Stimulated activated CD8-positive, alpha-beta memory T cell treated with anti-CD3 and anti-CD28 coated beads, Interleukin-2, amount 100 ng/mL, for 48 hours (primary cell): ENCODE measurements around the gene SOHLH1.

Source experiments
- DNase-seq, 2 donors: peaks; one replicate each; pipeline ENCODE4 v3.0.0-alpha.2; 2020; ENCODE audit warnings: low read depth in 2 of 2

The SOHLH1 gene

DNA sequence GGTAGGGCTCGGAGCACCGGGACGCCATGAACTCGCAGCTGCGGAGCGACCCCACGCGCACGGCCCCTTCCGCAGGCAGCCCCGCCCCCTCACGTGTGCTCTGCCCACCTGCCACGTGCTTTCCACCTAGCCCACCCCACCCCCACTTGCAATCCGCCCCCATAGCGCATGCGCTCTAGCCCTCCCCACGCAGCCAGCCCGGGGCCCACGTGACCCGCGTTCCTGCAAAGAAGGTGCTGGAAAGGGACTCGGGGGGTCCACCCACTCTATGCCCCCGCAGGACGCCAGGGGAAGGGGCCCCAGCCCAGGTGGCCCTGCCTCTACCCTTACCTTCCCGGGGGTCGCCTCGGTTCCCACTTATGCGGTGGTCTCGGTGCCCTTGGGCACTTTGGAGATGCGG, at the start of gene SOHLH1:
SOHLH1 (minus strand) TSS at position 42 of the 400 bp plus-strand sequence; CDS start at position 28, 14 bp downstream.
- DNase-seq, result no peak

DNA sequence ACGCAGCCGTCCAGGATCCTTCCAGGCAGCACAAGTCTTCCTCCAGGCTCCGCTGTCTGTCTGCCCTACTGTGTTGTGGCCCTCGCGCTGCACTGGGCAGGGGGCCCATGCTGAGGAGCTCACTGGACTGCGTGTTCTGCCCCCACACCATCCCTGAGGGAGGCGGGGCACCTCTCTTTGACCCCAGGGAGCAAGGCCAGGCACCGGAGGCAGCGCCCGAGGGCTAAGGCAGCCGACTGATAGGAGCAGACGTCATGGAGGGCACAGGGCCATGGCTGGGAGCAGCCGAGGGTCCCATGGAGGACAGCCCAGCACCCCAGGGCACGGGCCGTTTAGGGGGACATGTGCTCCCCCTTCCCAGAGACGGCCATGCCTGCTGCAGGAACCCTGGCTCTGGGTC, 49.4 kb upstream of the SOHLH1 start:
- no peak for DNase-seq

DNA sequence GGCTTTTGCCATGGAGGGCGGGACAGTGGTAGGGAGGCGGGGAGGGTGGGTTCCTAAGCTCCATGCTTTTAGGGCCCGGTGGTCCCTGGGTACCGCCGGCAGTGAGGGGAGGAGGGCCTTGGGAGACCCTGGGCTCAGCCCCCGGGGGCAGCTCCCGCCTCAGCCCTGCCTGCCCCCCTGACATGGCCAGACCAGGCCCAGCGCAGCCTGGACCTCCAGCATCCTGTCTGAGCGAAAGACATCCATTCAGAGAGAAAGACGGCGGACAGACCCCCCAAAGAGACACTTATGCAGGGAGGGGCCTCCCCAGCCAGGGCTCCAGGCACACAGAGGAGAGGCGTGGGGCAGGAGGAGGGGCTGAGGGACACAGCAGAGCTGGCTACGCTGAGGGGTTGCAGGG, 48.0 kb upstream of the SOHLH1 start:
- no peak for DNase-seq

DNA sequence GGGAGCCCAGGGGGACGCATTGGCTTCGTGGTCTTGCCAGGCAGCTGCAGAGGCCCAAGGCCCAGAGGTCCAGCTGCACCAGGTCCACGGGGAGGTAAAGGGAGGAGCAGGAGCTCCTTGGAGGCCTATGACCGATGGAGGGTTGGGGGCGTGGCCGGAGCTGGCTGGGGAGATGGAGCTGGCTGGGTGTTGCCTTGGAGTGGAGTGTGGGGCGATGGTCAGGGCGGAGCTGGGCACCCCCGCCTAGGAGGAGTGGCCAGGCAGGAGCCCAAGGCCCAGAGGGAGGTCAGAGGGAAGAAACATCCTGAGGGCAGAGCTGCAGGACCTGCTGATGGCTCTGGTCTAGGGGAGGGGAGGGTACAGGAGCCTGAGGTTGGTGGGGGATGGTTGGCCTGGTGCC, 47.3 kb upstream of the SOHLH1 start:
- DNase-seq, result no peak

GRCh38 chr9:135745686-135746324, 46.5 kb upstream of the SOHLH1 start:
- no peak for DNase-seq

DNA sequence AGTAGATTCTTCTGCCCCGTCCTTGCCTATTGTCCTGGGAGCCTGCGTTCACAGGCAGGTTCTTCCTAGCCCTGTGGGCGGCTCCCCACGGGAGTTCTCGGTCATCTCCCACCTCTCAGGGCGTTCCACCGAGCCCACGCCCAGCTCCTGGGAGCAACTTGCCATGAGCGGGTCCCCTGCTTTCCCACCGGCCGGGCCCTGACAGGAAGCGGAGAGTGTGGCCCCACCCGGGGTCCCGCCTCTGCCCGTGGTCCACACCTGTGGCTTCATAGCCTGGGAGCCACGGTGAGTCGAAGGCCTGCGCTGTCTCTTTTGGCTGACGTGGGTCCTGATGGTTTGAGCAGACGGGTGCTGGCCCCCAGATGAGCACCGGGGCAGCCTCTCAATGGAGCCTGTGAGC, 45.9 kb upstream of the SOHLH1 start:
- DNase-seq, result no peak

DNA sequence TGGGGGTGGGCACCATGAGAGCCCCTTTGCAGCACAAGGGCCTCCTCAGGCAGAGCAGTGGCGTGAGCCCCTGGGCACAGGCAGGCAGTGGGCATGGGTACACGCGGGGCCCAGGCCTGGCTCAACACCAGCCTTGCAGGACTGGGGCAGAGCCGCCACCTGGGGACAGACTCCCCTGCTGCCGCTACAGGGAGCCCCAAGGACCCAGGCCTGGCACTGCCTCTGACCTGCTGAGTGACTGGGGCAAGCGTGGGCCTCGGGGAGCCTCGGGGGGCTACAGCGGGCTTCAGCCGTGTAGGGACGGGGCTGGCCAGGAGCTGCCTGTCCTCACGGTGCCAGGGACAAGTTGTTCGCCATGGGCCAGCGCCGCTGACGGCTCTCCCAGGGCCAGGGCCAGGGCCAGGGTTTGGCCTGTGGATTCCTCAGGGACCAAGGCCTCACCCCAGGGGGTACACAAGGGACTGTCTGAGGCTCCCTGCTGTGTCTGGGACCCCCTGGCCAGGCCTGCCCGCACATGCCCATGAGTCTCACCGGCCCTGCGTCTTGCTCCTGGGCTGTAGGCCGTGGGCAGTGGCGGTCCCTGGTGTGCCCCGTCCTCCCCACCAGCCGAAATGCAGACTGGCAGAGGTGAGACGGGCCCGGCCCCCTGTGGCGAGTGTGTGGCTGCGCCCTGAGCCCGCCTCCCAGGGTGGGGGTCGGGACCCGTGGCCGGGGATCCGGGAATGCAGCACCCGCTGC, 45.2 kb upstream of the SOHLH1 start:
- no peak for DNase-seq

DNA sequence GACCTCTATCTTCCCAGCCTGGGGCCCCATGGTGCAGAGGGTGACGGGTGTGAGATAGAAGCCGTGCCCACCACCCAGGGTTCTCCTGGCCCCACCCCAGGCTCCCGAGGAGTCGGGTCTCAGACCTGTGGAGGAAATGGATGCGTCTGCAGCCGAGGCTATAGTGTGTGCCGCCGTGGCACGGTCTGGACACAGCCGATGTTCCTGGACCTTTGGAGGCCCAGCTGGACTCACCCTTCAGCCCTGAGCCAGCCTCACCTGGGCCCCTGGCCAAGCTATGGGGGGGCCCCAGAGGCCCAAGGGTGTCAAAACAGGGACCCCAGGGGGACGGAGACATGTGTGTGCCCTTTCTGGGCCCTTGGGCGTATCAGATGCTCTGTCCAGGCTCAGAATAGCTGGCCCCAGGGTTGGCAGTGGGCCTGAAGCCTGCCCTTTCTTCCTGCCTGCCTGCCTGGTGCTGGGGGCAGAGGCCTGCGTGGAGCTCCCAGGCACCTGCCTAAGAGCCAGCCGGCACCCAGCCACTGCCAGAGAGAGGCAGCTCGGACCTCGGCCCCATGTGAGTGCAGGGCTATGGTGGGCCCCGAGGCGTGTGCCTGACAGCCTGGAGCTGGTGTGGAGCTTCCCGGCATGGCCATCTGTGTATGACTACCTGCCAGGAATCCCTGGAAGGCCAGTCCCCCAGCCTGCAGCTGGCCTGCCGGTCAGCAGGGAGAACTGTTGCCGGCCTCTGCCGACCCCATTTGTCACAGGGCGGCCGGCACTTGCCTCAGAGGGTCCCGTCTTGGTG, 44.5 kb upstream of the SOHLH1 start:
- DNase-seq, result no peak

- DNase-seq, result no peak
These were observed 43.7 kb upstream of the SOHLH1 start for GRCh38 chr9:135743021-135743420.

GRCh38 chr9:135741276-135742219, 42.3 kb upstream of the SOHLH1 start:
- no peak for DNase-seq

GRCh38 chr9:135739271-135740220, 40.3 kb upstream of the SOHLH1 start:
- no peak for DNase-seq

GRCh38 chr9:135737840-135738521, 38.7 kb upstream of the SOHLH1 start:
- DNase-seq, result no peak

GRCh38 chr9:135736979-135737839, 37.9 kb upstream of the SOHLH1 start:
- no peak for DNase-seq

DNA sequence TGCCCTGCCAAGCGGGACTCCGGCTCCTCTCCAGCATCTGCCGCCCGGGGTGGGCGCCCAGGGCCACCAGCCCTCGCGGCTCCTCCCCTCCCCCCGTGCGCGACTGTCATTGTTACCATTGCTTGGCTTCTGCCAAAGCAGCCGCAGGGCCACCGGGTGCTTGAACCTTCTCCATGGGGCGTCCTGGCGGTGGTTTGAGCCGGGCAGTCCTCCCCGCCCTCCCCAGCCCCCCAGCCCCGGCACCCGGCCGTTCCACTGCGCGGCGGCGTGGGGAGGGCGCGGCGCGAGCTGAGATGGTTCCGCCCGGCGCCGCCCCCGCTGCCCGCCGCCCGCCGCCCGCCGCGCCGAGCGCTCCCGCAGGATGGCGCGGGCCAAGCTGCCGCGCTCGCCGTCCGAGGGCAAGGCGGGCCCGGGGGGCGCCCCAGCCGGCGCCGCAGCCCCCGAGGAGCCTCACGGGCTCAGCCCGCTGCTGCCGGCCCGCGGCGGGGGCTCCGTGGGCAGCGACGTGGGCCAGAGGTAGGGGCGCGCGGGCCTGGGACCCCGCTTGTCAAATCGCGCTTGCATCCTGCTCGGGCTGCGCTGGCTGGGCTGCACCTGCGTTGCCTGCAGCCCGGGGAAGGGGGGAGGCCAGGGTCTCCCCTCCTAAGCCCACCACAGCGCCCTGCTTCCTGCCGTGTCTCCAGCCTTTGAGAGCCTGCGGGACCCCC, 37.1 kb upstream of the SOHLH1 start:
- DNase-seq, result no peak

DNA sequence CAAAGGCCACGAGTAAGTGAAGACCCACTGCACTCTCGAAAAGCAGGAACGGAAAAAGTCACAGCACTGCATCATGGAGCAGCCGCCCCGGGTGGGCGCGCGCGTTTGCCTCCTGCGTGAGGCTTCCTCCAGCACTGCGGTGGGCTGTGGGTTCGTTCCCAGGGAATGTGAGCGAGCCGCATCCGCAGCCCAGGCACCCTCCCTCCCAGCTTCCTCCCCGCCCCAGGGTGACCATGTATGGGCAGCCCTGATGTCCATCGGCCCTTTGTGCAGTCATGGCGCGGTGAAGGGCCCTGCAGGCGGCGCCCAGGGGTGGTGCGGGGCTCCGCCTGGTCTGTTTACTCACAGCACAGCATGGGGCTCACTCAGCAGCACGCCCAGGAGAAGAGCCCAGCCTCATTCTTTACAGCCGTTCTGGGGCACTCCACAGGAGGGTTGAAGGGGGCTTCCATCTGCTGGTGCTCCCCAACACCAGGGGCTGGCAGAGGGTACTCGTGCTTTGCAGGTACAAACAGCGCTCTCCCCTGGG, 35.4 kb upstream of the SOHLH1 start:
- DNase-seq, result no peak

GRCh38 chr9:135732569-135733257, 33.4 kb upstream of the SOHLH1 start:
- no peak for DNase-seq

DNA sequence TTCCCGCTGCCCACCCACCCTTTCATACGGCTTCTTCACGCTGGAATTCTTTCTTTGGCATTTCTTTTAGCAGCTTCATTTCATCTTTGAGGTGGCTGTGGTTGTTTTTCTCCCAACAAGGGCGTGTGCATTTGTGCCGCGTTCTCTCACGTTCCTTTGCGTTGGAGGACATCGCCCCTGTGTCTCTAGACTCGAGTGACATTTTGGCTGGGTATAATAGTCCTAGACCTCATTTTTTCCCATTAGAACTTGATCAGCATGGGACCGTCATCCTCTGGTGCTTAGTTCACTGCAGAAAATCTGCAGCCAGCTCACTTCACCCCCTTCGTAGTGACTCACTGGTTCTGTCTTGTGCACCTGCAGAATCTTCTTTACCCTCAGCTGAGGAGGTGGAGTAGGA, 32.2 kb upstream of the SOHLH1 start:
- DNase-seq, result no peak
